Measurements from ENCODE around the gene MKI67. TPM values are rescaled to one million over a fixed set of nuclear protein-coding genes. Genes with fewer than 3 reads are reported as not detected.
A peak's percentile ranks its signal among the peaks of the same experiment; 100 is the strongest.

MKI67 gene
- total RNA-seq, 4 donors from 2014 or later = 5.6 to 13.0 (median 8.9) TPM

GRCh38 chr10:128046953-128047290, 79.3 kb downstream of the MKI67 start:
- Histone ChIP-seq H3K27ac (peak overlapping the region; percentile 85), H3K4me3 (peak overlapping the region; percentile 45), H3K4me1 (peaks cover 46% of the 10 kb centered on the region), H3K9me3 (no peaks in the 10 kb centered on the region), H3K36me3 (peaks cover 2% of the 10 kb centered on the region), H3K27me3 (no peaks in the 10 kb centered on the region)
- WGBS = 69% methylated on average over 10 of the region's 10 CpGs
- no peak for TF ChIP-seq POLR2A (IDR thresholded peaks at IDR 0.05)
- no peak for TF ChIP-seq CTCF (IDR thresholded peaks at IDR 0.05)
- TF ChIP-seq EP300 (IDR thresholded peaks at IDR 0.05) = no peak
- TF ChIP-seq POLR2AphosphoS5 (IDR thresholded peaks at IDR 0.05) = no peak
- peak in 1 of 2 donors; percentile 46 for DNase-seq (ENCODE audit: low spot score in 2 of 2)

Other genes with a start within 250 kb of the MKI67 start
- not detected for gene CLRN3, start 233.5 kb downstream of the MKI67 start, total RNA-seq
- 10 to 100 TPM; 10.2 to 46.8 (median 28.8) TPM for gene PTPRE, start 219.3 kb downstream of the MKI67 start, total RNA-seq